ENCODE results near the gene ANKRD63.
A peak's percentile ranks its signal among the peaks of the same experiment; 100 is the strongest.

Gene ANKRD63

DNA sequence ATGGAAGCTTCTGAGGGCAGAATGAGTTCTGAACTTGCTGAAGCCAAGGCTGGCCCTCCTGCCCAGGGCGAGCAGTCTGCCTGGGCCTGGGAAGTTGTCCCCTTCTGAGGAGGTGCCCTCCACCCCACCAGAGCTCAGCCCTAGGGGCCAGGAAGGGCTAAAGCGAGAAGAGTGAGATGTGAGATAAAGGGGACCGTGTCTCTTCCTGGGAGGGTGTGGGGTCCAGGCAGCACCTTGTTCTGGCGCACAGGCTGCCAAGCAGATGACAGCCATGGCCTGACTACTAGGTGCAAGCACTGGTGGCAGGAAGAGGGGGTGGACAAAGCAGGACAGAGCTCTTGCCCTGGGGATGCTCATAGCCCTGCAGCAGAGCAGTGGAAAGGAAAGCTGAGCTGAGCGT lies 40.3 kb downstream of the ANKRD63 start:
- no peak for DNase-seq (ENCODE audit: low spot score)

DNA sequence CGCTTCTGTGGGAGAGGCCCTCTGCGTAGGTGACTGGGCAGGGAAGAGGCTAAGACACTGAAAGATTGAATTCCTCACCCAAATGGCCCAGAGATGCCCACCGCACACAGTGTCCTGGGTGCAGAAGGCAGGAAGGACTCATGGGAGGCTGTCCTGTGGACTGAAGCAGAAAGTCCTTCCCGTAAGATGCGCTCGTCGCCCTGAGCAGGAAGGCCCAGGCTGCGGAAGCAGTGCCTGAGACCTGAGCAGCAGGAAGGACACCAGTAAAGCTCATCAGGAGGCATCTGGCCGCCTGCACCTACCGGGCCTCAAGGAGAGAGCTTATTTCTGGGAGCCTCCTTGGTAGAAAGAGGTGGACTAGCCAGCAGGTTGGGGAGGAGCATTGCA lies 40.7 kb downstream of the ANKRD63 start:
- DNase-seq (ENCODE audit: low spot score), result no peak

GRCh38 chr15:40241269-40242212 lies 41.3 kb downstream of the ANKRD63 start:
- DNase-seq (ENCODE audit: low spot score), result no peak

GRCh38 chr15:40240619-40241221 lies 42.1 kb downstream of the ANKRD63 start:
- no peak for DNase-seq (ENCODE audit: low spot score)

DNA sequence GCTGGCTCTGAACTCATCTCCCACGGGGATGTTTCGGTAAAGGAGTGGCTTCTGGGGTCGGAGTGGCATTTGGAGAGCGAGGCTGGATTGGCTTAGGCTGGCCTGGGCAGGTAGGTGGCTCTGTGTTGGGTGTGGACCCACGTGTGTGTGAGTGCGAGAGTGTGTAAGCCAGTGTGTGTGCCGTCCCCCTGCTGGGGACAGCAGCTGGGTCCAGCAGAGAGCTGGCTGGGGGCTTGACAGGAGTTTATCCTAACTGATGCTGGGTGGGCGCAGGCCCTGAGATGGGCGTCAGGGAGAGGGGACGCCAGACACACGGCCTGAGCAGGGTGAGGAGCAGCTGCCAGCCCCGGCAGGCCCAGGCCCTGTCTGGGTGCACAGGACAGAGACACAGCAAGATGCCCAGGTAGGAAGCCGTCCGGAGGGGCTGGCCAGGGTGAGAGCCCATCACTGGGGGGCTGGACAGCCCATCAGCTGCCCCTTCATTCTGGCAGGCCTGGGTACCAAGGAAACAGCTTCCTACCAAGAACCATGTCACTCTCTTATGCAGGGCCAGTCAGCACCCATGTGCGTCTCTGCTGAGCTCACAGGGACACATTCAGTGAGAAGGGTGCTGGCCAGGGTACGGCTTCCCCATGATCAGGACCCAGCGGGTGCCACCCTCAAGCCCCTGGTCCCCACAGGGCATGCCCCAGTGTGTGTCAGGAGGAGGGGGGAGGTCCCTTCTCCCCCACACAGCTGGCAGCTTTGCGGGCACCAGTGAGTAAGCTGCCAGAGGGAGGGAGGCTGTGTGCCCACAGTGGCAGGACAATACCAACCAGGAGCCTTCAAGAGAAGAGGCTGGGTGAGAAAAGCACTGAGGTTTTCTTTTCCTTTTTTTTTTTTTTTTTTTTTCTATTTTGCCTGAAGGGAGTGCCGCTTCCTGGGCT lies 42.9 kb downstream of the ANKRD63 start:
- peak; percentile 23 for DNase-seq (ENCODE audit: low spot score)

- no peak for DNase-seq (ENCODE audit: low spot score)
Measured at GRCh38 chr15:40239404-40239692, 43.5 kb downstream of the ANKRD63 start.

GRCh38 chr15:40238532-40239403 lies 44.1 kb downstream of the ANKRD63 start, which contains the start of gene PAK6:
Gene PAK6 (plus strand): TSS chr15:40239063. CDS start chr15:40264786, 25,723 bp downstream.
- DNase-seq (ENCODE audit: low spot score), result peak; percentile 41

DNA sequence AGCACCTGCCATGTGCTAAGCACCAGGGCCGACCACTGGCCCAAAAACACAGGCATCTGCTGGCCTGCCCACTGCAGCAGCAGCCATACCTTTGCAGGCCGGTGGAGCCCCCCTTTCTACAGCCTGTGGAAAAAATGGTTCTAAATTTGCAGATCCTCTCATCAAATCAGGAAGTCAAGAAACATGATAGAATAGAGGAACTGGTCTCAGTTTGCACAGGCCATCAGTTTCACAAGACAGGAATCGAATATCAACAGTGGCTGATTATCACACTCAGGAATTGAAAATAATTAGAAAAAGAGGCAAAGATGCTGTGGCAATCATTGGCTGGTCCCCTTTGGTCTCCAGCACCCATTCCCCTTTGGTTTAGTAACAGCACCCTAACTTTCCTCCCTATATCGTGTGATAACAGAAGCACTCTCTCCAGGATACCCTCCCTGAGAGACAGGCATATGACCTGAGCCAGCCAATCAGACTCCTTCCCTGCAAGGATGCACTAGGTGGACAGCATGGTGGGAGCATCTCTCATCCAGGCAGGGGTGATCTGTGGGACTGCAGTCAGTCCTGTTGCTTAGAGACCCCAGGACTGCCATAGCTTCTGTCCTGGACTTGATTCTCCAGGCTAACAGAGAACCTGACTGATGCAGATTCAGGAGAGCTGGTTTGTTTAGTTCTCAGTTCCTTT lies 47.5 kb downstream of the ANKRD63 start:
- DNase-seq (ENCODE audit: low spot score), result peak; percentile 41

DNA sequence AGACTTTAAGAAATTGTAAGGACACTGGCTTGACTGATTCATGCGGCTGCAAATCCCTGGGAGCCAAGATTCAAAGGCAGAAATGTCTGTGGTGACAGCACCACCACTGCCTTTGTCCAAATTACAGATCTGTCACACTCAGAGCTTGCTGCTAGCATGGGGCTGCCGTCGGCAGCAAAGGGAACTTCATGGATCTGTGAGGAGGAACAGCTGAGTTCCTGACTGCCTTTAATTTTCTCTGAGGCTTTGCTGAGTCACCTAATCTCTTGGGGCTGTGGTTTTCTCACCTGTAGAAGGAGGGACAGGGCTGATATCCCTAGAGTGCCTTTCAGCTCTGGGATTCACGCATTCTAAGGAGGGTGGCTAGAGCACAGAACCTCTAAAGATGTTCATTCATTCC lies 48.1 kb downstream of the ANKRD63 start:
- DNase-seq (ENCODE audit: low spot score), result peak; percentile 32

DNA sequence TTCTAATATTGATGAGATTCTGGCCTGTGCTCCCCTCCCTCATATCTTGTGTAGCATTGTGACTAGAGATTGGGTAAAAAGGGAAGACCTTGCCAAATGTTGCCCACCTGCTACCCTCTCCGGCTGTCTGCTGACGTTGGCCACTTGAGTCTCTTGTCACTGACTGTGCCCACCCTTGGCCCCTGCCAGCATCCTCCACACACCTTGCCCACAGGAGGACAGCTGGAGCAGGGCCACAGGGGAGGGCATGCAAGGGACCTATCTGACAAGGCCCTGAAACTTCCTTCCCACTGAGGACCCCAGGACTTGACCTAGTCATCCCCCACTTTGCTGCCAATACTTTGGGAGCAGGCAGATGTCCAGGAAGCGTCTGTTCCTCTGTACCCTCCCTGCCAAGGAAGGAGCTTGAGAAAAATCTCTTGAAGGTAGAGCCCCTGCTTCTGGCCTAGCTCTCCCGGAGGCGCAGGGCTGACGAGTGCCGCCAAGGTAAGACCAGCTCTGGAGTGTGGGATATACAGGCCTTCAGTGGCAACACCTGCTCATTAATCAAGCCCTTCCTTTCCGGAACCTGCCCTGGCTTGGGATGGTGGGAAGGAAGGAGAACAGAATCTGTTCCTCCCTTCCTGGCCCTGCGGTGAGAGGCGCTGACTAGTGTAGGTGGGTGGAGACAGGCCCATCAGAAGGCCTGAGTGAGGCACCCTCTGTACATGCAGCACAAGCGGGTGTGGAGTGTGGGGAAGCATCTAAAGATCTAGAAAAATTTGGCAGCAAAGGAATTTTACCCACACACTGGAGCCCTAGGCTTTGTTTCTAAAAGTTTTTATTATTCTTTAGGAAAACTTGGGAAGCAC lies 48.9 kb downstream of the ANKRD63 start:
- DNase-seq (ENCODE audit: low spot score), result no peak

GRCh38 chr15:40232625-40233070 lies 50.2 kb downstream of the ANKRD63 start:
- DNase-seq (ENCODE audit: low spot score), result no peak

Data from Ammon's horn (tissue), 1 donor.